Muscle layer of colon (tissue), 2 donors: Measurements from ENCODE around the gene AFG3L2.

Source experiments
- H3K27ac ChIP-seq: one replicate; pipeline ENCODE4 v1.7.0; 2013; ENCODE audit warnings: low read depth, mild to moderate bottlenecking, low read length, moderate library complexity
- H3K27me3 ChIP-seq, 2 donors: one replicate each; pipeline ENCODE4 v1.7.0; 2013; ENCODE audit warnings: low read length in 2 of 2, mild to moderate bottlenecking in 2 of 2; ENCODE audit not compliant: insufficient read depth in 2 of 2, control insufficient read depth in 1 of 2
- H3K36me3 ChIP-seq: one replicate; pipeline ENCODE4 v1.7.0; 2013; ENCODE audit warnings: mild to moderate bottlenecking, low read length; ENCODE audit not compliant: insufficient read depth
- H3K4me1 ChIP-seq: one replicate; pipeline ENCODE4 v1.7.0; 2013; ENCODE audit warnings: mild to moderate bottlenecking, low read length; ENCODE audit not compliant: insufficient read depth
- H3K4me3 ChIP-seq, 2 donors: one replicate each; pipeline ENCODE4 v1.7.0; 2013; ENCODE audit warnings: low read length in 2 of 2, low read depth in 1 of 2, mild to moderate bottlenecking in 1 of 2, moderate library complexity in 1 of 2
- H3K9ac ChIP-seq: one replicate; pipeline ENCODE4 v1.7.0; 2013; ENCODE audit warnings: low read length
- H3K9me3 ChIP-seq: one replicate; pipeline ENCODE4 v1.7.0; 2013; ENCODE audit warnings: mild to moderate bottlenecking, low read length
- donor health status: abdominal sarcoma.
- donor health status: Adenocarcinoma of cecum.

The AFG3L2 gene

DNA sequence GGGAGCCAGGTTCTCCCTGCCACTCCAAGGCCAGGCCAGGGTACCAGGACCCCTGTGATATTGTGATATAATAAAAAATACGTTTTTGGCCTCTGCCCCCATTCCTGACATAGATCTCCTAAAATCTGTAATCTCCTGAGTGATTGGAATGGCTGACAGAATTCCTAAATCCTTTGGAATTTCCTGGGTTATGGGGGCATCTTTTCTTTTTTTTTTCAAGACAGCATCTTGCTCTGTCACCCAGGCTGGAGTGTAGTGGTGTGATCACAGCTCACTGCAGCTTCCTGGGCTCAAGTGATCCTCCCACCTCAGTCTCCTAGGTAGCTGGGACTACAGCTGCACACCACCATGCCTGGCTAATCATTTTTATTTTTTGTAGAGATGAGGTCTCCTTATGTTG is 95.2 kb downstream of the AFG3L2 start:
- Histone ChIP-seq H3K27ac (peak overlapping the region; percentile 7), H3K4me1 (peaks cover 36% of the 10 kb centered on the region), H3K4me3 (no peak overlapping the region), H3K36me3 (no peaks in the 10 kb centered on the region), H3K9ac (no peak overlapping the region), H3K9me3 (no peaks in the 10 kb centered on the region), H3K27me3 (no peaks in the 10 kb centered on the region)

DNA sequence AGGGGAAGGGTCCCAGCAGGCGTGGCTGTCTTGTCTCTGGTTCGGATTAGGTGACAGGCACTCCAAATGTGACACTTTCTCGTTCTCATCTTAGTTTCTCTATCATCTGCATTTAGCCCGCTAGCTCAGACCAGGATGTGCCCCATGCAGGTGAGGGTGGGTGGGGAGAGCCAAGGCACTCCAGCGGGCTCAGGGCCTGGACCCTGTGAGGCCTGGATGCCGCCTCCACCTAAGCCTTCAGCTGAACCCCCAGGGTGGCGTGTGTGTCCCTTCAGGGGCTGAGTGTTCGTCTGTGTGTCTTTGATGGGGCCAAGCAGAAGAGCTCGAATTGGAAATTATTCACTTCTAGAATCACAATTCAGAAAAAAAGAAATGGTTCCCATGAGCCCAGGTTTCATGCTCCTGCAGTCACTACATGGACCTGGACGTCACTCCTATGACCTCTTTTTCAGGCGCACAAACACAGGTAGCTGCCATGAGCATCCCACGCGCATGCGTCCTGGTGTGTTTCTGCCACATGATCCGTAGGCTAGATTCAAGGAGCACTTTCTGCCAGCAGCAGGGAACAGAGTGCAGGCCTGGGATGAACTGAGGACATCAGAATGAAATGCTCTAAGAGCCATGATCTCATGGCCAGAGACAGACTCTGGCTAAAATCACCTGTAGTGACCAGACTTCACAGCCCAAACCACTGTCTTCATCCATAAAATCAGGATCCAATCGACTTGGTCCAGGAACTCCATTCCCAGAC is 97.1 kb downstream of the AFG3L2 start:
- Histone ChIP-seq H3K27me3 (no peaks in the 10 kb centered on the region), H3K9ac (peak overlapping the region; percentile 97), H3K4me3 (peak overlapping the region in 1 of 2 donors; percentile 73), H3K9me3 (no peaks in the 10 kb centered on the region), H3K36me3 (no peaks in the 10 kb centered on the region), H3K4me1 (peaks cover 39% of the 10 kb centered on the region), H3K27ac (peak overlapping the region; percentile 99)
